ENCODE measurements around the gene SLC19A1.

SLC19A1 gene

DNA sequence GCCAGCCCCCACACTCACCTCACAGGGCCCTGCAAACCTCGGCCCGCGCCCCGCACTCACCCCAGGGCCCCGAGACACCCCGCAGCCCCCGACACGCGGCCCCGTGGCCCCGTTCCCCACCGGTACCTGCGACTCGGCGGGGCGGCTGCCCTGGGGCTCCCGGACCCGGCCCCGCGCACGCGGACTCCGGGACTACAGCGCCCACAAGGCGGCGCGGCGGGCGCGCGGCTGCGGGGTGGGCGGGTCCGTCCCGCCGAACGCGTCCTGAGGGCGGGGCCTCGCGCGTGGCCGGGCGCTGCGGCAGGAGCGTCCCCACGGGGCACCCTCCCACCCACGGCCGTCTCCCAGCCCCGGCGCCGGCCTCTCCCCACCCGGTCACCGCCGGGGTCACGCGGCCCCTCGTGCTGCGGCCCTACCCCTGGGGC lies at the start of gene SLC19A1:
Gene SLC19A1 (minus strand): TSS at position 199 of the 425 bp plus-strand sequence. CDS start 4,481 bp downstream, outside the sequence.
- peak; percentile 56 for DNase-seq

DNA sequence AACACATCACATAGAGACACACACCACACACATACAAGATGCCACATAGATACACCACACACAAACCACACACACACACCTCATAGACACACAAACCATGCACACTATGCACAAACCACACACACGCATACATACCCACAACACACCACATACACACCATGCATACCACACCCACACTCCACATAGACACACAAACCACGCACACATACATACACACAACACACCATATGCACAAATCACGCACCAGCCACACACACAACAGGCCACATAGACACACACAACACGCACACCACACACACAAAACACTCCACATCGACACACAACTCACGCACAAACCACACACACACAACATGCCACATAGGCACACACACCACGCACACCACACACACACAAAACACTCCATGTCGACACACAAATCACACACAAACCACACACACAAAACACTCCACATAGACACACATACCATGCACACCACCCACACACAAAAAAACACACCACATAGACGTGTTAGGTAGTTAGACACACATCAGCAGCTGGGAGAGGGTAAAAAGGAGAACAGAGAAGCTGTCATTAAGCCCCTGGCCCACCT lies 49.5 kb upstream of the SLC19A1 start:
- no peak for DNase-seq

DNA sequence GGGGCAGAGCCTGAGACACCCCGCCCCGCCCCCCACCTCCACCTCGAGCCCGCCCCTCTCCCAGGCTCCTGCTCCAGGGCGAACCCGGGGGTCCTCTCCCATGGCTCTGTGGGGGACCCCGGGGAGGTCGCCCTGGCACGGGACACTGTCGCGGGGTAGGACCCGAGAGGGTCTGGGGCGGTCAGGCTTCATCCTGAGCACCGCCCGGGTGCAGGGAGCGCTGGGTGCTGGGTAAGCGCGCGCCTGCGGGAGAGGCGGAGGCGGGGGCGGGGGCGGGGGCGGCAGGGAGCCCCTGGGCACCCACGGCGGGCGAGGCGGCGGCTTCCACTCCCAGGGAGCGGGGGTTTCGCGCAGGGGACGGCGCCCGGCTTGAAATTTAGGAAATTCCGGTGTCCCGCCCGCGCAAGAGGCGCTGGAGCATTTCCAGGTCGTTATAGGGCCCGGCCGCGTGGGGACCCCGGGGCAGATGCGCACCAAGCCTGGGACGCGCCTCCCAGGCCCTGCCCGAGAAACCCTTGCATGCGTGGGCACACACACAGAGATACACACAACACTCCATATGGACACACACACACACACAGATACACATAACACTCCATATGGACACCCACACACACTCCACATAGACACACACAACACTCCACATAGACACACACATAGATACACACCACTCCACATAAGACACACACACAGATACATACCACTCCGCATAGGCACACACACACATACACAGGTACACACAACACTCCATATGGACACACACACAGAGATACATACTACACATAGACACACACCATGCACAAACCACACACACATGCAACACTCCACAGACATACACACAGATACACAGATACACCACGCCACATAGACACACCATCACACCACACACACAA lies 48.7 kb upstream of the SLC19A1 start:
- peak; percentile 62 for DNase-seq

DNA sequence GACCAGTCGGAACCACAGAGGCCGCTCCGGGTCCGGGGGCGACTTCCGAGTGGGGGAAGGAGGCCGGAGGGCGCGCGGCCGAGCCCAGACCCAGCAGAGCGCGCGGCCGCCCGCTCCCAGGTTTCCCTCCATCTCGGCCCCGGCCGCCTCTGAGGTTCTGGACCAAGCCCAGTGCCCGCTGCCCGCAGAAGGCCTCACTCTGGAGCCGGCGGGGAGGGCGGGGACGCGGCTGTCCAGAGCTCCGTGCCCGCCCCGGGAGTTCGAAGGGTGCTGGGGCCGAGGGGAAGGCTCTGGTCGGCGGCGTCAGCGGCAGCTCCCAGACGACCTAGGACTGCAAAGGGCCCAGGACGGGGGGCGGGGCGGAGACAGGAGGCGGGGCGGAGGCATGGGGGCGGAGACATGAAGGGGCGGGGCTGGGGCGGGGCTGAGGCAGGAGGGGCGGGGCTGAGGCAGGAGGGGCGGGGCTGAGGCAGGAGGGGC lies 48.0 kb upstream of the SLC19A1 start:
- DNase-seq: peak; percentile 63

DNA sequence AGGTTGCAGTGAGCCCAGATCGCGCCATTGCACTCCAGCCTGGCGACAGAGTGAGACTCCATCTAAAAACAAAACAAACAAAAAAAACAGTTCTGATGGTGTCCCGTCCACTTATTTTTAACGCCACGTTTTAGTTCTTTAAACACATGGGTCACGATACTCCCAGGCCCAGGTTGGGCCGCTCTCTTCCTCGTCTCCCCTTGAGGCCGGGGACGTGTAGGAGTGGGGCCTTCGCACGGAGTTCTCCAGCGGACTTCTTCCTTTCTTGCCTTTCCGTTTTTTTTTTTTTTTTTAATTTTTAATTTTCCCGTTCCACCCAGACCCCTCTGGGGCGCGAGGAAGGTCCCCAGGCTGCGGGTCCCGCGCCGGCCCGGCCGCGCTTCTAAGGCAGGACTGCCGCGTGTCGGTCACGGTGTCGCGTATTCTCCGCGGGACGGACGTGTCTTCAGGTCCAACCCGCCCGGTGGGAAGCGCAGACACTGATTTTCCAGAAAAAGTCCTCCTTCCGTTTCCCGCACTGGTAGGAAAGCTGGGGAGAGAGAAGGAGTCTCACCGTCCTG lies 47.5 kb upstream of the SLC19A1 start:
- no peak for DNase-seq

DNA sequence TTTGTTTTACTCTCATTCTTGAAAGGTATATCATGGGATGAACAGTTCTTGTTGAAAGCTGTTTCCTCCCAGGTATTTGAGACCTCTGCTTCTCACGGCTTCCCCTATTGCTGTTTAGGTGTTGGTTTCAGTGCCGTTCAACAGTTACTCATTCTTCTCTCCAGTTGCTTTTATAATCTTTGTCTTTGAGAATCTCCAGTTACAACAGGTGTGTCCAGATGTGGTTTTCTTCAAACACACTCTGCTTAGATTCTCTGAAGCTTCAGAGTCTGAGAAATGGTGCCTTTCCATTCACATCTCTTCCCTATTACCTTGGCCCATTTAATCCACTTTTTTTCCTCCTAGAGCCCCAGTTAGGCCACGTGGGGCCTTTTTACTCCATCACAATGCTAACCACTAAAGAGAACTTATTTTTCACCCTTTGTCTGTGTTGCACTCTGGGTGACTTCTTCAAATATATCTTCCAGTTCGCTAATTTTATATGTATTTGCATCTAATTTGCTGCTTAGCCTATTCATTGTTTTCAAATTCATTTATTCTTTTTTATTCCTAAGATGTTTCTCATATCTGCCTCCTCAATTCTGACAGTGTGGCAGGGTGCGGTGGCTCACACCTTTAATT lies 46.7 kb upstream of the SLC19A1 start:
- DNase-seq: no peak

DNA sequence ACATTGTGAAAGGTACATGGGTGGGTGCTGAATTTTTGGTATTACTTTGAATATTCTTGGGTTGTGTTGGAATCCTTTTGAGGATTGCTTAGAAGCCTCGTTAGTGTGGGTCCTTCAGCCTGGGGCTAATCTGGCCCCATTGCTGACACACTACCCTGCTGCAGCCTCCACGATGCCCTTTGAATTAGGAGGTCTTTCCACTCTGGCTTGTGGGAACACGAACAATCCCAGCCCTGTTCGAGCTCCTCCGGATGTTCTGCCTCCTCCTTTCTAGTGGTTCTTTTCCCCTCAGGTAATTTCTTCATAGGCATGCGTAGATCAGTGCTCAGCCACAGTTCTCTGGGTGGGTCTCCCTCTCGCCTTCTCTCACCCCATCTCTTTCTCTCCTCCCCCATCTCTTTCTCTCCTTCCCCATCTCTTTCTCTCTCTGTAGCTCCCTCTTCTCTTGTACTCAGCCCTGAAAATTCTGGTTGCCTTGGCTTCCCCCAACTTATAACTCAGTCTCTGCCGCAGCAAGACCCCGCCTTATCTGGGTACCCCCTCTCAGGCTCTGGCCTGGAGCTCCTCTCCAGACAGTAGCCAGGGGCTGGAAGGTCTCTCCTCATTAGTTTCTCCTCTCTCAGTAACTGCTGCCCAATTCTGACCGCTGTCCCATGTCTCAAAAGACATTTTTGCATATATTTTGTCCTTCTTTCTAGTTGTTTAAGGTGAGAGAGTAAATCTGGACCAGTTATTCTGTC lies 46.0 kb upstream of the SLC19A1 start:
- DNase-seq: no peak

DNA sequence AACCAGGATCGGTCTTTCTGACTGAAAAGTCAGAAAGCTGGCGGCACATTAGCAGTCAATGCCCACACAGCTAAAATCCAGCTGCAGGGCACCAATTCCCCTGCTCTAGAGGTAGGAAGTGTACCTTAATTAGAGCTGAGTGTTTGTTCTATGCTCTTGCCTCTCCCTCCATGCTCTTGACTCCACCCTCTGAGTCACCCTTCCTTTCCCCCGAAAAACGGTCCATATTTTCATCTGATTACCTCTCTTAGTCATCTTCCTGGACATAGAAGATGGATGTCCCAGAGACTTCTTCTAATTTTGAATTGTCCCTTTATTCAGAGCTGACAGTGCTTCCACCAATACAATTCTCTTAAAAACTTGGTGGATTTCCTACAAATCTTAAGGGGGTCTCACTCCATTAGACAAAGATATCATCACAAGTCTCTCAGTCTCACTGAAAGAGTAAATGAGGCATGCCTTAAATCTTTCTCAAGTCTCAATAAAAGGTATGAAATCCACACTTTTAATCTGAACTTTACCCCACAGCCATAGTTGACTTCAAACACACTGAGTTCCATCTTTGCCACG lies 44.1 kb upstream of the SLC19A1 start:
- DNase-seq: no peak

DNA sequence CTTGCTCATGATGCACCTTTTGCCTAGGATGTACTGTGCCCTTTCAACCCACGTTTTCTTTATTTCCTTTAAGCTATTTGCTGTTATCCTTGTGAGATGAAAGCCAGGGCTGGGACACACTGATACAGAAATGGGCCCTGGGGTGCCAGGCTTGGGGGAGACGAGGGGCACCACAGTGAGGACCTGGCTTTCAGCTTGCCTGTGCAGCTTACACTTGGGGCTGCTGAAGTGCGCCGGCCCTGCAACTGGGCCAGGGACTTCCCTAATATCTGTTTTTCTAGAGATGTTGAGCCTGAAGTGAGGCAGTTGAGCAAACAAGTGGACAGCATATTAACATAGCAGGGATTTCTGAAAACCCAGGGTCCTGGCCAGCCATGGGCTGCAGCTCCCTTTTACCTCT lies 42.5 kb upstream of the SLC19A1 start:
- no peak for DNase-seq

DNA sequence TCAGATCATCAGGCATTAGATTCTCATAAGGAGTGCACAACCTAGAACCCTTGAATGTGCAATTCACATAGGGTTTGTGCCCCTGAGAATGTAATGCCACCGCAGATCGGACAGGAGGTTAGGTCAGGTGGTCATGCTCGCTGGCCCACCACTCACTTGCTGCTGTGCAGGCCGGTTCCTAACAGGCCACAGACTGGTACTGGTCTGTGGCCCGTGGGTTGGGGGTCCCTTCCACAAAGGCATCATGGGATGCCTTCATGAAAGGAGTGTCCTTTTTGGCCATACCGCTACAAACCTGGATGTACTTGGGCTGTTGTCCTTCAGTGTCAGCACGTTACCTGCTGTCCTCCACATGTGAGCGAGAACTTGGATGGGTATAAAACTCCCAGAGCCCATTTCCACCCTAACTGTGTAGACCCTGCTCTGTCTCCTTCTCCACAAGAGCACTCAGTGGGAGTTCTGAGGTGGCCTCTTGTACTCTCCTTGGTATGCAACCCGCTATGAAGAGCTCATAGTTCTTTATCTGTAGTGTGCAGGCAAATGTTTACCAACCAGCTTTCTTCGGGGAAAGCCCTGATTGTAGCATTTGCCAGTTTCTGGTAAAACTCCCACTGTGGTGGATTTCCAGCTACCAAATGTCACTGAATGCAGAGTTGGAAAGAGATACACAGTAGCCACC lies 41.7 kb upstream of the SLC19A1 start:
- no peak for DNase-seq

DNA sequence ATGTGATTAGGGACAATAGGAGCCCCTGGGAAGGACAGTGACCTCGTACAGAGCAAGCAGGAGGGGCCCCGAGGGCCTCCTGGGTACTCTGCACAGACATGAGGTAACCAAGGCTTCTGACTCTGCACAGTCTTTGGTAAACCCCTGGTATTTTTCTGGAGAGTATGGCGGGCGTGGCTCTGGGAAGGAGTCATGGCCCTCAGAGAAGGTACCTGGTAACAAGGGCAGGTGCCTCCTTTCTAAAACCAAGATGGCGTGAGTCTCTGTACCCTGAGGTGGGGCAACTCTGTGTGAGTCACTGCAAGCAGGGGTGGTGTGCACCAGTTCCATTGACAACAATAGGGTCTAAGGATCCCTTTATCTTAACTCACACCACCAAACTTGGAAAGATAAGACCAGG lies 39.9 kb upstream of the SLC19A1 start:
- DNase-seq: no peak

DNA sequence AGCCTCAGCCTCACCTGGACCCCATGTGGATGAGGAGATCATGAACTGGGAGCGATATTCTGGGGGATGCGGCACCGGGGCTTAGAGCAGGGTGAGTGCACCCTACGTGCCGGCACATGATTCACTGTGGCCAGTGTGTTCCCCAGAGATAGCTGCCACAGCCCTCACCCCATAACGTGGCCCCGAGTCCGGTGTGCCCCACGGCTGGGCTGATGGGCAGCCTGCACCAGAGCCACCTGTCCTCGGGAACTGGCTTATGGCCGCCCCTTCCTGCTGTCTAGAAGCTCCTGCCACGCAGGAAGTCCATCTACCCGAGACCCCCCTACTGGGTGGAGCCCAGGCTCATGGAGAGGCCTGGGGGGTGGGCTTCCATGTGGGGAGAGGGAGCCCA lies 39.1 kb upstream of the SLC19A1 start:
- no peak for DNase-seq

DNA sequence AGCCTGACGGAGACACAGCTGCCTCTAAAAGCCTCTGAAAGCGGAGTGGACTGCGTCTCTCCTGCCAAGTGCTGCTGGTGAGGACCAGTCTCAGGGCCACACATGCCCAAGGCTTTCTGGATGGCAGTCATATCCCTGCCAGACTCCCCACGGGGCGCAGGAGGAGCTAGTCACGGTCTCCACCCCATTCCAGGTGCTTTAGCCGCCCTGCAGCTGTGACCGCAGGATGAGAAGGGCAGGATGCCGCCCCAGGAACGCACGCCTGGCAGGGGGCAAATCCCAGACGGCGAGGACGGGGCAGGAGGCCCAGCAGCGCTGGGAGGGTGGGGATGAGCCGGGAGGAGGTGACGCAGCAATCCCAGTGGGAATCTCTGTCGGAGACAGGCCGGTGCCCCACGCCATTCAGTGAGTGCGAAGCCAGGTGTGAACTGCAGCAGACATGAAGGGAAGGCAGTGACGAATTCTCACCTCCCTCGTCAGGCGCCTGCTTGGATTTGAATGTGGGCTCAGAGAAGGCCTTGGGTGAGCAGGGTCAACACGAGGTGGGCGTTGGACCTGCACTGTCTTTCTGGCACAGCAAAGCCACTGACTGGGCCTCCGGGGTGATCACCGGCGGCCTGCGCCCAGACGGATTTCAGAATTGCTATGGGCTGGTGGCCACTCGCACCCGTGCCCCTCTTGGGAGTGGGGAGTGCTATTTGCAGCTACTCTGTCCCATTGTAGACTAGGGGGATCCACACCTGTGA lies 38.5 kb upstream of the SLC19A1 start:
- DNase-seq: no peak

DNA sequence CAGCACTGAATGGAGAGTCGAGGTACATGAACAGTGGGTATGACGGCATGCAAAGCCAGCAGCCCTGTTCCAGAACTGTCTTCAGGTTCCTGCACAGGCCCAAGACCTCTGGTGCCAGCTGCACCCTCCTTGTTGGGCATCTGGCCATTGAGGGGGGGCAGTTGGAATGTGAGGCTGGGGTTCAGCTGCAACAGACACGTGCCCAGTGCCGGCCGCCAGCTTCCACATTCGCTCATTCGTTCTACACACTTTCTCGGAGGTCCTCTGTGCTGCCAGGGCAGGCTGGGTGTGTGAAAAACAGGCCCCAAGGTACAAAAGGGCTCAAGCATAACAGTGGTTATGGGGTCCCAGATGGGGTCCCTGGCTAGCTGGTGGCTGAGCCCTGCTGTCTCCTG lies 37.9 kb upstream of the SLC19A1 start:
- no peak for DNase-seq

DNA sequence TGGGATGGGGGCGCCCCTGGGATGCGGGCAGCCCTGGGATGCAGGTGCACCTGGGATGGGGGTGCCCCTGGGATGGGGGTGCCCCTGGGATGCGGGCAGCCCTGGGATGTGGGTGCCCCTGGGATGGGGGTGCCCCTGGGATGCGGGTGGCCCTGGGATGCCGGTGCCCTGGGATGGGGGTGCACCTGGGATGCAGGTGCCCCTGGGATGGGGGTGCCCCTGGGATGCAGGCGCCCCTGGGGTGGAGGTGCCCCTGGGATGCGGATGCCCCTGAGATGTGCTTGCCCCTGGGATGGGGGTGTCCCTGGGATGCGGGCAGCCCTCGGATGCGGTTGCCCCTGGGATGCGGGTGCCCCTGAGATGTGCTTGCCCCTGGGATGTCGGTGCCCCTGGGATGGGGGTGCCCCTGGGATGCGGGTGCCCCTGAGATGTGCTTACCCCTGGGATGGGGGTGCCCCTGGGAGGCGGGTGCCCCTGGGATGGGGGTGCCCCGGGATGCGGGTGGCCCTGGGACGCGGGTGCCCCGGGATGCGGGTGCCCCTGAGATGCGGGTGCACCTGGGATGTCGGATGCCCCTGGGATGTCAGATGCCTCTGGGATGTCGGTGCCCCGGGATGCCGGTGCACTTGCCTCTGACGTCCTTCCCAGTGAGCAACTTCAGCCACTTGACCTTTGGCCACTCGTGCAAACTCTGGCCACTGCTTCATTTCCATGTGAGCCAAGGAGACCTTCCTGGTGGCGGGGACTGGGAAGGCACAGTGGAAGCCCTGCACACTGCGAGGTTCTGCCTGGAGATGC lies 37.3 kb upstream of the SLC19A1 start:
- DNase-seq: no peak

DNA sequence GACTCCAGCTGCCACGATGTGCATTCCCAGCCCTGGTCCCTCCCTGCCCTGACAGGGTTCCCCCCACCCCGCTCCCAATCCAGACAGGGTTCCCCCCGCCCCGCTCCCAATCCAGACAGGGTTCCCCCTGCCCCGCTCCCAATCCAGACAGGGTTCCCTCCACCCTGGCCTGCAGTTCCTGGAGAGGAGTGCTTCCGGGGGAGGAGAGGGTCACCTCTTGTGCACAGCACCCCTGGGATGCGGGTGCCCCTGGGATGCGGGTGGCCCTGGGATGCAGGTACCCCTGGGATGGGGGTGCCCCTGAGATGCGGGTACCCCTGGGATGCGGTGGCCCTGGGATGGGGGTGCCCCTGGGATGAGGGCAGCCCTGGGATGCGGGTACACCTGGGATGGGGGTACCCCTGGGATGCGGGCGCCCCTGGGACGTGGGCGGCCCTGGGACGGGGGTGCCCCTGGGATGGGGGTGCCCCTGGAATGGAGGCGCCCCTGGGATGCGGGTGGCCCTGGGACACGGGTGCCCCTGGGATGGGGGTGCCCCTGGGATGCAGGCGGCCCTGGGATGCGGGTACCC lies 36.7 kb upstream of the SLC19A1 start:
- no peak for DNase-seq

DNA sequence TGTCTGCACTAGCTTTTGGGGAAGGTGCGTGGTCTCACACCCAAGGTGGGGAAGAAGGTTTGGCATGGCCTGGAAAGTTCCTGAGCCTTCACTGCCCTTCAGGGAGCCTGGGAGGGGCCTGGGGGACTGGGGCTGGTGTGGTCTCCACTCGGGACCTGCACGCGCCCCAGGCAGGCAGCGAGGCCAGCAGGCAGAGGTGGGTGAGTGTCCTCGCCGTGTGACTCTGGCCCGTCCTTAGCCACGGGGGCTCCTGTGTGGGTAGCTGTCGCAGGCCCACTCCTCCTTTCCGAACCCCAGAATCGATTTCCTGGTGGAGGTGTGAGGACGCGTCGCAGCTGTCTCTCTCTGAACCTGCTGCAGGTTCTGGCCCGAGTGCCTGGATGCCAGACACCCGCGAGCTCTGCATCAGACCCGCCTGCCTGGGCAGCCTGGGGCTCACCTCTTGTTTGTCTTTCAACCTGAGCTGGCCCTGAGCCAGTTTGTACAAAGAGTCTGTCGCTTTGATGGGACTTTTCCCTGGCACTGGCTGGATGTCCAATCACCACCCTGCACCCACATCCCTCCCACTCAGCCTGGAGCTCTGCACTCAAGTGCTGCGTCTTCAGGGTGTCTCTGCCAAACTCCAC lies 36.0 kb upstream of the SLC19A1 start:
- no peak for DNase-seq

DNA sequence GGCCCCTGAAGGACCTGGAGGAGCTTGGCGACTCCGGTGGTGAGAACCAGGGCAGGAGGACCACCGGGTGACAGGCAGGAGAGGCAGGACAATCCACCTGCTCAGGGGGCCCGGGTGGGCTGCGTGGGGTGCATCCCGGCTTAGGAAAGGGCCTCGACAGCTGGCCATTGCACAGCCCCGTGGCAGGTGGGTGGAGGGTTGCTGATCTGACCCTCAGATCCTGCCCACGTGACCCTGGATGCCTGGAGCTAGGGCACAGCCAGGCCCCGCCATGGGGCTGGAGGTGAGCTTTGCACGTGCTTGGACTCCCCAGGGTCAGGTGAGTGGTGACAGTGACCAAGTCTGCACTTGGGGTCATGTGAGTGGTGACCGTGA lies 35.5 kb upstream of the SLC19A1 start:
- DNase-seq: no peak
